ENCODE data around the gene ATAD2B. TPM values are rescaled to one million over a fixed set of nuclear protein-coding genes. Genes with fewer than 3 reads are reported as not detected.

Gene ATAD2B
- total RNA-seq, 4 donors from 2014 or later, result 22.9 to 34.9 (median 28.5) TPM

- TF ChIP-seq CTCF (IDR thresholded peaks at IDR 0.05; ENCODE audit: low read depth), result no peak
Observed at GRCh38 chr2:23713351-23713750, 213.6 kb downstream of the ATAD2B start.

DNA sequence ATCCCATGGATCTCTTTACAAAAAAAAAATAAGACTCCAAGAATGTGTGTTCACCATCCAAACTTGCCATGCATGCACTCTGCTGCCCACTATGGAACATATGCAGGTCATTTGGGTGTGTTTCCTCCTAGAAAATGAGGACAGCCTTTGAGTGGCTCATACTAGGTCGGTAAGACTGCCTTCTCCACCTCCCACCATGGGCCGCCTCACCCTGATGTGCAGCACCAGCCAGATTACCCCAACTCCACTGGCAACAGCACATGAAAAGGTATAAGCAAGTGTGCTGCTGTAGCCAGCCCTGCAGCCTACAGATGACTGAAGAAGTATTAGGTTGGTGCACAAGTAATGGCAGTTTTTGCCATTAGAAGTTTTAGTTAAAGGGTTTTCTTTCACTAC is 214.2 kb downstream of the ATAD2B start:
- no peak for TF ChIP-seq CTCF (IDR thresholded peaks at IDR 0.05; ENCODE audit: low read depth)

GRCh38 chr2:23711979-23712755 is 214.8 kb downstream of the ATAD2B start:
- no peak for TF ChIP-seq CTCF (IDR thresholded peaks at IDR 0.05; ENCODE audit: low read depth)

GRCh38 chr2:23709311-23709710 is 217.6 kb downstream of the ATAD2B start:
- no peak for TF ChIP-seq CTCF (IDR thresholded peaks at IDR 0.05; ENCODE audit: low read depth)

- TF ChIP-seq CTCF (IDR thresholded peaks at IDR 0.05; ENCODE audit: low read depth), result no peak
Observed at GRCh38 chr2:23708771-23709170, 218.2 kb downstream of the ATAD2B start.

DNA sequence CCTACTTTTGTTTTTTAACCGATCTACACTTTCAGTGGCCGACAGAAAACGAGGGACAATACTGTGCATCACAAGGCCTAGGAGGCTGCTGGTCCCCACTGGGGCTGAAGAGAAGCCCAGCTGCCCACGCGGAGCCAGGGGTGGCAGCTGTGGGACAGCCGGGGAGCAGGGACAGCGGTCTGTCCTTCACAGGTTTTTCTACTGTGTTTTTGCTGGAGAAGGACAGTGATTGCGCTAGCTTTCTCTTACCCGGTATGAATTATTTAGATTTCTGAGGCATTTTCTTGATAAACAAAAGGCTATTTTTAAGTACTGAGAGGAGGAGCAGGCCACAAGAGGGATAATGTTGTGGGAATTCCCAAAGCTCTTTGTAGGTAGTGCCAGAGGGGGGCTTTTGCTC is 219.8 kb downstream of the ATAD2B start:
- no peak for TF ChIP-seq CTCF (IDR thresholded peaks at IDR 0.05; ENCODE audit: low read depth)

DNA sequence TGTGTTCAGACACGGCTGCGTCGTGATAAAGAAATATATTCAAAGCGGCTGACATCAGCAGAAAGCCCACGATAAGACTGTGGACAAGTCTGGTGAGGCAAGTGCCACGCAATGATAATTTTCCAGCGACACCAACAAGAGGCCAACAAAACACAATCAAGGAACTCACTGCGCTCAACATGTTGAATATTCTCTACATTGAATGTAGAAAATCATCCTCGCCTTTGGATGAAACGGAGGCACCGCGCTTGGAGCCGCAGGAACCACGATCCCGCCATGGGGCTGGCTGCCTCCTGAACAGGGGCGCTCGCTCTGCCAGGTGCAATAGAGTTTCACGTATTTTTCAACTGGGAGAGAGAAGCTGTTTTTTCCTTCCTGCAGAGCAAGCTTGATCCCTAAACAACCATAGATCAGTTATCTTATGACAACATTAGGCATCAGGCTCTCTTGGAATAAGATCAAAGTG is 220.3 kb downstream of the ATAD2B start:
- no peak for TF ChIP-seq CTCF (IDR thresholded peaks at IDR 0.05; ENCODE audit: low read depth)
